Measurements from ENCODE around the gene ARHGDIG. TPM values are rescaled to one million over a fixed set of nuclear protein-coding genes. Genes with fewer than 3 reads are reported as not detected.

Gene ARHGDIG
- total RNA-seq, 4 donors from 2014 or later = 2.1 TPM; not detected in 3

GRCh38 chr16:242281-242680 lies 38.1 kb upstream of the ARHGDIG start:
- TF ChIP-seq, protein P1, sequence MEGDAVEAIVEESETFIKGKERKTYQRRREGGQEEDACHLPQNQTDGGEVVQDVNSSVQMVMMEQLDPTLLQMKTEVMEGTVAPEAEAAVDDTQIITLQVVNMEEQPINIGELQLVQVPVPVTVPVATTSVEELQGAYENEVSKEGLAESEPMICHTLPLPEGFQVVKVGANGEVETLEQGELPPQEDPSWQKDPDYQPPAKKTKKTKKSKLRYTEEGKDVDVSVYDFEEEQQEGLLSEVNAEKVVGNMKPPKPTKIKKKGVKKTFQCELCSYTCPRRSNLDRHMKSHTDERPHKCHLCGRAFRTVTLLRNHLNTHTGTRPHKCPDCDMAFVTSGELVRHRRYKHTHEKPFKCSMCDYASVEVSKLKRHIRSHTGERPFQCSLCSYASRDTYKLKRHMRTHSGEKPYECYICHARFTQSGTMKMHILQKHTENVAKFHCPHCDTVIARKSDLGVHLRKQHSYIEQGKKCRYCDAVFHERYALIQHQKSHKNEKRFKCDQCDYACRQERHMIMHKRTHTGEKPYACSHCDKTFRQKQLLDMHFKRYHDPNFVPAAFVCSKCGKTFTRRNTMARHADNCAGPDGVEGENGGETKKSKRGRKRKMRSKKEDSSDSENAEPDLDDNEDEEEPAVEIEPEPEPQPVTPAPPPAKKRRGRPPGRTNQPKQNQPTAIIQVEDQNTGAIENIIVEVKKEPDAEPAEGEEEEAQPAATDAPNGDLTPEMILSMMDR (IDR thresholded peaks at IDR 0.05) = no peak
- TF ChIP-seq POLR2A (IDR thresholded peaks at IDR 0.05) = no peak
- intact Hi-C loops (cut with DNase I; ENCODE audit: low total_unique reads) = no loop called here
- no peak overlapping the region for H3K27ac ChIP-seq
- H3K4me1 ChIP-seq = no peaks in the 10 kb centered on the region
- H3K27me3 ChIP-seq = no peaks in the 10 kb centered on the region
- no peak for DNase-seq
- no peaks in the 10 kb centered on the region for H3K36me3 ChIP-seq
- H3K9me3 ChIP-seq = no peaks in the 10 kb centered on the region
- no peak overlapping the region for H3K4me3 ChIP-seq

DNA sequence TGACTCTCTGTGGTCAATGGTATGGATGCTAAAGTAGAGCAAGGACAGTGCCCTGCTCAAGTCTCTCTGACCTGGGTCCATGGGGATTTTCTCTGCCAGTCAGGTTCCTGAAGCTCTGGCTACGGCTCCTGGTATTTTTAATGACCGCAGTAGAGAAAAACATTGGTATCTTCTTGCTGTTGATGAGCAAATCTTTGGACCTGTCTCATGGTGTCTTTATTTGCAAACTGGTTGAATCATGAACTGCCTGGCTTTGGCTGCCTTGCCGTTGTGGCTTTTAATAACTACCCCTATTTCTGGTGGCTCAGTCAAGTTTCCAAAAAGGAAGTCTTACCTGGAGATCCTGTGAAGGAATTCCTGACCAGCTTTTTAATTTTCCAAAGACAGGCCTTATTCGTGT lies 37.0 kb upstream of the ARHGDIG start:
- intact Hi-C loops (cut with DNase I; ENCODE audit: low total_unique reads) = no loop called here

DNA sequence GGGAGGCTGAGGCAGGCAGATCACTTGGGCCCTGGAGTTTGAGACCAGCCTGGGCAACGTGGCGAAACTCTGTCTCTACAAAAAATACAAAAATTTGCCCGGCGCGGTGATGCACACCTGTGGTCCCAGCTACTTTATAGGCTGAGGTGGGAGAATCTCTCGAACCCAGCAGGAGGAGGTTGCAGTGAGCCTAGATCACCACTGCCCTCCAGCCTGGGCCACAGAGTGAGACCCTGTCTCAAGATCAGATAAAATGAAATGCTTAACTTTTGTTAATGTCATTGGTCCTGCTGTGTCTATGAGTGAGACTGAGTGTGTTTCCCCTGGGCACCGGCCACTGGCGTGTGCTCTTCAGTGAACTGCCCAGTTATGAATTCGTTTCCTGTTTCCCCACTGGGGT lies 35.3 kb upstream of the ARHGDIG start:
- H3K36me3 ChIP-seq = no peaks in the 10 kb centered on the region
- intact Hi-C loops (cut with DNase I; ENCODE audit: low total_unique reads) = no loop called here

More for the DNA sequence above, 37.0 kb upstream of the ARHGDIG start:
- TF ChIP-seq, protein P1 (IDR thresholded peaks at IDR 0.05) = no peak
- TF ChIP-seq POLR2A (IDR thresholded peaks at IDR 0.05) = no peak
- H3K4me1 ChIP-seq = no peaks in the 10 kb centered on the region
- no peaks in the 10 kb centered on the region for H3K36me3 ChIP-seq
- no peak overlapping the region for H3K27ac ChIP-seq
- no peak for DNase-seq
- H3K27me3 ChIP-seq = no peaks in the 10 kb centered on the region
- H3K4me3 ChIP-seq = no peak overlapping the region
- H3K9me3 ChIP-seq = no peaks in the 10 kb centered on the region

GRCh38 chr16:247027-247426 lies 33.4 kb upstream of the ARHGDIG start:
- H3K27ac ChIP-seq = no peak overlapping the region
- no peak for DNase-seq
- intact Hi-C loops (cut with DNase I; ENCODE audit: low total_unique reads) = no loop called here
- no peaks in the 10 kb centered on the region for H3K4me1 ChIP-seq
- no peak overlapping the region for H3K4me3 ChIP-seq
- H3K9me3 ChIP-seq = no peaks in the 10 kb centered on the region
- H3K27me3 ChIP-seq = no peaks in the 10 kb centered on the region
- no peak for TF ChIP-seq POLR2A (IDR thresholded peaks at IDR 0.05)
- TF ChIP-seq, protein P1 (IDR thresholded peaks at IDR 0.05) = no peak
- H3K36me3 ChIP-seq = no peaks in the 10 kb centered on the region

More for the DNA sequence above, 35.3 kb upstream of the ARHGDIG start:
- no peak for TF ChIP-seq POLR2A (IDR thresholded peaks at IDR 0.05)
- TF ChIP-seq, protein P1 (IDR thresholded peaks at IDR 0.05) = no peak
- H3K9me3 ChIP-seq = no peaks in the 10 kb centered on the region
- H3K4me1 ChIP-seq = no peaks in the 10 kb centered on the region
- DNase-seq = no peak
- H3K4me3 ChIP-seq = no peak overlapping the region
- no peaks in the 10 kb centered on the region for H3K27me3 ChIP-seq
- H3K27ac ChIP-seq = no peak overlapping the region

- H3K36me3 ChIP-seq = no peaks in the 10 kb centered on the region
- no peak overlapping the region for H3K4me3 ChIP-seq
- TF ChIP-seq, protein P1 (IDR thresholded peaks at IDR 0.05) = no peak
- TF ChIP-seq POLR2A (IDR thresholded peaks at IDR 0.05) = no peak
- no peak overlapping the region for H3K27ac ChIP-seq
- no peaks in the 10 kb centered on the region for H3K9me3 ChIP-seq
- H3K27me3 ChIP-seq = no peaks in the 10 kb centered on the region
- no peaks in the 10 kb centered on the region for H3K4me1 ChIP-seq
- intact Hi-C loops (cut with DNase I; ENCODE audit: low total_unique reads) = no loop called here
- no peak for DNase-seq
These were observed 31.0 kb upstream of the ARHGDIG start for GRCh38 chr16:249431-249830.

All from uterus (tissue), 4 donors.